Right atrium auricular region (tissue), 2 donors: ENCODE data around the gene SOCS7. TPM values are rescaled to one million over a fixed set of nuclear protein-coding genes. Genes with fewer than 3 reads are reported as not detected.

Experiments used
- DNase-seq: peaks from one replicate; pipeline ENCODE4 v3.0.0-alpha.2; 2019; ENCODE audit warnings: low spot score
- H3K27ac ChIP-seq, 2 donors: fragments of 200-600 bp; sonication (generic); 1 replicate in 1 of 2; 2 replicates in 1 of 2; pipeline ENCODE4 v1.5.1; 2016 to 2019
- H3K27me3 ChIP-seq, 2 donors: fragments of 200-600 bp; sonication (generic); one replicate each; pipeline versions ENCODE4 v1.5.1 to v1.6.0; 2017 to 2019
- H3K36me3 ChIP-seq: fragments of 200-600 bp; sonication (generic); one replicate; pipeline ENCODE4 v1.5.1; 2016
- H3K4me1 ChIP-seq, 2 donors: fragments of 200-600 bp; sonication (generic); one replicate each; pipeline versions ENCODE4 v1.5.1 to v1.6.0; 2017 to 2019
- H3K4me3 ChIP-seq, 2 donors: fragments of 200-600 bp; sonication (generic); 1 replicate in 1 of 2; 2 replicates in 1 of 2; pipeline ENCODE4 v1.5.1; 2017 to 2019; ENCODE audit warnings: mild to moderate bottlenecking in 1 of 2, moderate library complexity in 1 of 2
- H3K9me3 ChIP-seq, 2 donors: fragments of 200-600 bp; sonication (generic); one replicate each; pipeline ENCODE4 v1.5.1; 2019
- CTCF ChIP-seq, 2 donors: fragments of 200-600 bp; sonication (generic); IDR thresholded peaks; one replicate each; pipeline ENCODE4 v1.5.1; 2019; ENCODE audit warnings: antibody characterized with exemption in 2 of 2
- total RNA-seq, 2 donors: library from RNA; depleted of rRNA; stranded (reverse); fragments of >200 nt; gene quantifications; one replicate each; pipeline ENCODE4 v1.1.0, GENCODE V29; 2016

Gene SOCS7
- total RNA-seq, 2 donors from 2014 or later: 12.2 to 14.8 TPM

GRCh38 chr17:38425744-38426143 lies 74.1 kb downstream of the SOCS7 start:
- no peak for TF ChIP-seq CTCF (IDR thresholded peaks at IDR 0.05)
- no peaks in the 10 kb centered on the region for H3K27me3 ChIP-seq
- no peak for DNase-seq
- H3K4me1 ChIP-seq: peaks cover 0 to 83% of the 10 kb centered on the region in 2 donors
- no peaks in the 10 kb centered on the region for H3K36me3 ChIP-seq
- H3K27ac ChIP-seq: peak overlapping the region; percentile 97 to 98
- H3K9me3 ChIP-seq: no peaks in the 10 kb centered on the region
- H3K4me3 ChIP-seq: no peak overlapping the region

GRCh38 chr17:38426441-38426840 lies 74.8 kb downstream of the SOCS7 start:
- no peak for TF ChIP-seq CTCF (IDR thresholded peaks at IDR 0.05)

GRCh38 chr17:38427160-38427949 lies 75.7 kb downstream of the SOCS7 start:
- Histone ChIP-seq H3K27ac (peak overlapping the region; percentile 97 to 98), H3K36me3 (no peaks in the 10 kb centered on the region), H3K4me3 (peak overlapping the region; percentile 76 to 98), H3K27me3 (no peaks in the 10 kb centered on the region), H3K9me3 (no peaks in the 10 kb centered on the region), H3K4me1 (peaks cover 0 to 78% of the 10 kb centered on the region in 2 donors)
- TF ChIP-seq CTCF (IDR thresholded peaks at IDR 0.05): no peak
- no peak for DNase-seq

More at GRCh38 chr17:38426441-38426840, 74.8 kb downstream of the SOCS7 start:
- Histone ChIP-seq H3K4me1 (peaks cover 0 to 83% of the 10 kb centered on the region in 2 donors), H3K9me3 (no peaks in the 10 kb centered on the region), H3K36me3 (no peaks in the 10 kb centered on the region), H3K27ac (peak overlapping the region; percentile 97 to 98), H3K4me3 (no peak overlapping the region), H3K27me3 (no peaks in the 10 kb centered on the region)
- no peak for DNase-seq

- H3K4me3 ChIP-seq: peak within 1 kb of the TSS; percentile 76 to 98
- H3K4me1 ChIP-seq: peaks cover 0 to 73% of the 10 kb centered on the region in 2 donors
- no peaks in the 10 kb centered on the region for H3K9me3 ChIP-seq
- no peak for TF ChIP-seq CTCF (IDR thresholded peaks at IDR 0.05)
- H3K36me3 ChIP-seq: no peaks in the 10 kb centered on the region
- H3K27me3 ChIP-seq: no peaks in the 10 kb centered on the region
- peak within 1 kb of the TSS; percentile 97 to 98 for H3K27ac ChIP-seq
- no peak for DNase-seq
Measured at GRCh38 chr17:38428112-38428642, 76.5 kb downstream of the SOCS7 start, which contains the start of gene ARHGAP23. TSS of gene ARHGAP23 (plus strand) at chr17:38428464. CDS start at chr17:38428486, 22 bp downstream.

- peaks cover 0 to 73% of the 10 kb centered on the region in 2 donors for H3K4me1 ChIP-seq
- H3K27ac ChIP-seq: peak overlapping the region; percentile 97 to 98
- DNase-seq: no peak
- H3K4me3 ChIP-seq: peak overlapping the region; percentile 76 to 98
- H3K27me3 ChIP-seq: no peaks in the 10 kb centered on the region
- no peaks in the 10 kb centered on the region for H3K9me3 ChIP-seq
- no peaks in the 10 kb centered on the region for H3K36me3 ChIP-seq
- TF ChIP-seq CTCF (IDR thresholded peaks at IDR 0.05): no peak
Measured at GRCh38 chr17:38428643-38429371, 77.2 kb downstream of the SOCS7 start.
